Measurements from ENCODE around the gene SCFD2.

GRCh38 chr4:52840531-52841370 lies 525.1 kb downstream of the SCFD2 start:
- TF ChIP-seq, protein P1, sequence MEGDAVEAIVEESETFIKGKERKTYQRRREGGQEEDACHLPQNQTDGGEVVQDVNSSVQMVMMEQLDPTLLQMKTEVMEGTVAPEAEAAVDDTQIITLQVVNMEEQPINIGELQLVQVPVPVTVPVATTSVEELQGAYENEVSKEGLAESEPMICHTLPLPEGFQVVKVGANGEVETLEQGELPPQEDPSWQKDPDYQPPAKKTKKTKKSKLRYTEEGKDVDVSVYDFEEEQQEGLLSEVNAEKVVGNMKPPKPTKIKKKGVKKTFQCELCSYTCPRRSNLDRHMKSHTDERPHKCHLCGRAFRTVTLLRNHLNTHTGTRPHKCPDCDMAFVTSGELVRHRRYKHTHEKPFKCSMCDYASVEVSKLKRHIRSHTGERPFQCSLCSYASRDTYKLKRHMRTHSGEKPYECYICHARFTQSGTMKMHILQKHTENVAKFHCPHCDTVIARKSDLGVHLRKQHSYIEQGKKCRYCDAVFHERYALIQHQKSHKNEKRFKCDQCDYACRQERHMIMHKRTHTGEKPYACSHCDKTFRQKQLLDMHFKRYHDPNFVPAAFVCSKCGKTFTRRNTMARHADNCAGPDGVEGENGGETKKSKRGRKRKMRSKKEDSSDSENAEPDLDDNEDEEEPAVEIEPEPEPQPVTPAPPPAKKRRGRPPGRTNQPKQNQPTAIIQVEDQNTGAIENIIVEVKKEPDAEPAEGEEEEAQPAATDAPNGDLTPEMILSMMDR (conservative IDR thresholded peaks at IDR 0.05): no peak
- TF ChIP-seq EZH2 (IDR thresholded peaks at IDR 0.05; ENCODE audit: low read depth): no peak

Data from PC-9 (cell line).